Astrocyte (in vitro differentiated cells and primary cell): ENCODE results near the gene HSPA9. TPM values are rescaled to one million over a fixed set of nuclear protein-coding genes. Genes with fewer than 3 reads are reported as not detected.

Source experiments
- DNase-seq: peaks from one replicate; pipeline ENCODE4 v3.0.0-alpha.2; 2010; ENCODE audit warnings: low read depth
- FAIRE-seq: peaks from 2 replicates; lab custom pipeline; 2011; peaks lifted over from hg19 to GRCh38; lab: Jason Lieb, UNC
- H2AFZ ChIP-seq: 2 replicates; pipeline ENCODE4 v1.6.0; 2012; ENCODE audit warnings: low read depth, low read length, inconsistent platforms
- H3K27ac ChIP-seq: 2 replicates; pipeline ENCODE4 v1.5.1; 2011; ENCODE audit warnings: low read depth, low read length, inconsistent platforms
- H3K27me3 ChIP-seq: 2 replicates; pipeline ENCODE4 v1.6.0; 2011; ENCODE audit warnings: low read length, inconsistent platforms; ENCODE audit not compliant: insufficient read depth
- H3K36me3 ChIP-seq: 2 replicates; pipeline ENCODE4 v1.5.1; 2011; ENCODE audit warnings: low read length, inconsistent platforms; ENCODE audit not compliant: insufficient read depth
- H3K4me1 ChIP-seq: 2 replicates; pipeline ENCODE4 v1.5.1; 2011; ENCODE audit warnings: low read length, inconsistent platforms; ENCODE audit not compliant: insufficient read depth
- H3K4me2 ChIP-seq: 2 replicates; pipeline ENCODE4 v1.6.0; 2012; ENCODE audit warnings: low read length, inconsistent platforms
- H3K4me3 ChIP-seq: 2 replicates; pipeline ENCODE4 v1.5.1; 2011; ENCODE audit warnings: low read depth, mild to moderate bottlenecking, low read length, inconsistent platforms; ENCODE audit not compliant: insufficient read depth
- H3K79me2 ChIP-seq: 2 replicates; pipeline ENCODE4 v1.6.0; 2012; ENCODE audit warnings: mild to moderate bottlenecking, low read length, inconsistent platforms; ENCODE audit not compliant: insufficient read depth
- H3K9ac ChIP-seq: 2 replicates; pipeline ENCODE4 v1.6.0; 2012; ENCODE audit warnings: mild to moderate bottlenecking, low read length, inconsistent platforms
- H3K9me3 ChIP-seq: 2 replicates; pipeline ENCODE4 v1.5.1; 2012; ENCODE audit warnings: low read depth, mild to moderate bottlenecking, low read length, inconsistent platforms; ENCODE audit not compliant: insufficient read depth
- H4K20me1 ChIP-seq: 2 replicates; pipeline ENCODE4 v1.6.0; 2012; ENCODE audit warnings: low read length, inconsistent platforms; ENCODE audit not compliant: insufficient read depth
- H3K27ac Mint-ChIP-seq: one replicate; pipeline ENCODE4 v1.8.0; 2021; ENCODE audit warnings: mild to moderate bottlenecking, mixed read lengths; ENCODE audit not compliant: unreplicated experiment
- H3K27me3 Mint-ChIP-seq: one replicate; pipeline ENCODE4 v1.8.0; 2021; ENCODE audit warnings: low read depth, mixed read lengths; ENCODE audit not compliant: unreplicated experiment
- H3K36me3 Mint-ChIP-seq: one replicate; pipeline ENCODE4 v1.8.0; 2021; ENCODE audit warnings: low read depth, mixed read lengths; ENCODE audit not compliant: unreplicated experiment
- H3K4me1 Mint-ChIP-seq: one replicate; pipeline ENCODE4 v1.8.0; 2021; ENCODE audit warnings: low read depth, mixed read lengths; ENCODE audit not compliant: unreplicated experiment
- H3K4me3 Mint-ChIP-seq: one replicate; pipeline ENCODE4 v1.8.0; 2021; ENCODE audit warnings: mild to moderate bottlenecking, moderate library complexity, mixed read lengths; ENCODE audit not compliant: unreplicated experiment
- H3K9me3 Mint-ChIP-seq: one replicate; pipeline ENCODE4 v1.8.0; 2021; ENCODE audit warnings: mild to moderate bottlenecking, mixed read lengths; ENCODE audit not compliant: unreplicated experiment
- CTCF ChIP-seq: IDR thresholded peaks from 2 replicates; pipeline ENCODE4 v1.5.1; 2011; ENCODE audit warnings: low read depth, mild to moderate bottlenecking, inconsistent platforms, low read length, moderate library complexity; ENCODE audit not compliant: insufficient read depth
- EZH2 ChIP-seq: IDR thresholded peaks from 2 replicates; pipeline ENCODE4 v1.6.1; 2012; ENCODE audit warnings: mild to moderate bottlenecking, low read length, inconsistent platforms; ENCODE audit not compliant: insufficient read depth
- total RNA-seq: library from RNA; stranded (reverse); gene quantifications from 2 replicates; pipeline ENCODE4 v1.2.1, GENCODE V29; 2021

The HSPA9 gene
- total RNA-seq, 1 donor from 2014 or later, result 266 TPM

GRCh38 chr5:138611678-138612218, 36.5 kb upstream of the HSPA9 start:
- peak overlapping the region; percentile 66 for H3K9ac ChIP-seq
- Mint-ChIP-seq H3K27ac (peak overlapping the region; percentile 3), H3K36me3 (no peaks in the 10 kb centered on the region), H3K4me3 (peak overlapping the region; percentile 40), H3K9me3 (no peaks in the 10 kb centered on the region), H3K4me1 (peaks cover 14% of the 10 kb centered on the region), H3K27me3 (peaks cover 11% of the 10 kb centered on the region)
- DNase-seq, result no peak
- peaks cover 6% of the 10 kb centered on the region for H3K4me1 ChIP-seq
- peaks cover 4% of the 10 kb centered on the region for H3K27me3 ChIP-seq
- peak overlapping the region; percentile 55 for H3K4me3 ChIP-seq
- H2AFZ ChIP-seq, result peak overlapping the region; percentile 86
- FAIRE-seq, result no peak
- H3K79me2 ChIP-seq, result no peaks in the 10 kb centered on the region
- H3K27ac ChIP-seq, result no peak overlapping the region
- no peaks in the 10 kb centered on the region for H3K9me3 ChIP-seq
- H3K36me3 ChIP-seq, result no peaks in the 10 kb centered on the region
- TF ChIP-seq CTCF (no peak), EZH2 (no peak)
- peak overlapping the region; percentile 89 for H3K4me2 ChIP-seq
- no peaks in the 10 kb centered on the region for H4K20me1 ChIP-seq

- peaks cover 14% of the 10 kb centered on the region for H3K4me1 Mint-ChIP-seq
- peak overlapping the region; percentile 55 for H3K4me3 ChIP-seq
- peak overlapping the region; percentile 40 for H3K4me3 Mint-ChIP-seq
- H3K4me2 ChIP-seq, result peak overlapping the region; percentile 89
- H3K36me3 ChIP-seq, result no peaks in the 10 kb centered on the region
- no peak overlapping the region for H3K27ac ChIP-seq
- no peak for DNase-seq
- no peak for FAIRE-seq
- H3K27me3 ChIP-seq, result peaks cover 2% of the 10 kb centered on the region
- peak overlapping the region; percentile 66 for H3K9ac ChIP-seq
- H3K36me3 Mint-ChIP-seq, result no peaks in the 10 kb centered on the region
- TF ChIP-seq EZH2, result no peak
- TF ChIP-seq CTCF, result no peak
- no peaks in the 10 kb centered on the region for H3K9me3 ChIP-seq
- H2AFZ ChIP-seq, result peak overlapping the region; percentile 86
- H3K79me2 ChIP-seq, result no peaks in the 10 kb centered on the region
- peak overlapping the region; percentile 67 for H3K27ac Mint-ChIP-seq
- H3K4me1 ChIP-seq, result peaks cover 6% of the 10 kb centered on the region
- no peaks in the 10 kb centered on the region for H4K20me1 ChIP-seq
- H3K27me3 Mint-ChIP-seq, result peaks cover 11% of the 10 kb centered on the region
- no peaks in the 10 kb centered on the region for H3K9me3 Mint-ChIP-seq
Observed at GRCh38 chr5:138610918-138611677, 35.9 kb upstream of the HSPA9 start.

GRCh38 chr5:138610415-138610917, 35.3 kb upstream of the HSPA9 start:
- no peaks in the 10 kb centered on the region for H3K36me3 ChIP-seq
- H2AFZ ChIP-seq, result peak overlapping the region; percentile 86
- peak overlapping the region; percentile 57 for H3K4me3 Mint-ChIP-seq
- H3K27me3 Mint-ChIP-seq, result peaks cover 8% of the 10 kb centered on the region
- H3K9me3 ChIP-seq, result no peaks in the 10 kb centered on the region
- DNase-seq (no peak), FAIRE-seq (no peak)
- no peaks in the 10 kb centered on the region for H3K9me3 Mint-ChIP-seq
- H3K4me1 Mint-ChIP-seq, result peaks cover 18% of the 10 kb centered on the region
- no peaks in the 10 kb centered on the region for H3K36me3 Mint-ChIP-seq
- H3K79me2 ChIP-seq, result no peaks in the 10 kb centered on the region
- no peaks in the 10 kb centered on the region for H4K20me1 ChIP-seq
- peak overlapping the region; percentile 89 for H3K4me2 ChIP-seq
- no peak overlapping the region for H3K27ac ChIP-seq
- no peak overlapping the region for H3K4me3 ChIP-seq
- peaks cover 3% of the 10 kb centered on the region for H3K27me3 ChIP-seq
- peaks cover 6% of the 10 kb centered on the region for H3K4me1 ChIP-seq
- peak overlapping the region; percentile 66 for H3K9ac ChIP-seq
- peak; percentile 20 for TF ChIP-seq CTCF
- TF ChIP-seq EZH2, result no peak
- peak overlapping the region; percentile 67 for H3K27ac Mint-ChIP-seq
